ENCODE measurements around the gene OPRL1. TPM values are rescaled to one million over a fixed set of nuclear protein-coding genes. Genes with fewer than 3 reads are reported as not detected.

OPRL1 gene
- total RNA-seq, 1 experiment from 2014 or later, result 5.0 TPM

DNA sequence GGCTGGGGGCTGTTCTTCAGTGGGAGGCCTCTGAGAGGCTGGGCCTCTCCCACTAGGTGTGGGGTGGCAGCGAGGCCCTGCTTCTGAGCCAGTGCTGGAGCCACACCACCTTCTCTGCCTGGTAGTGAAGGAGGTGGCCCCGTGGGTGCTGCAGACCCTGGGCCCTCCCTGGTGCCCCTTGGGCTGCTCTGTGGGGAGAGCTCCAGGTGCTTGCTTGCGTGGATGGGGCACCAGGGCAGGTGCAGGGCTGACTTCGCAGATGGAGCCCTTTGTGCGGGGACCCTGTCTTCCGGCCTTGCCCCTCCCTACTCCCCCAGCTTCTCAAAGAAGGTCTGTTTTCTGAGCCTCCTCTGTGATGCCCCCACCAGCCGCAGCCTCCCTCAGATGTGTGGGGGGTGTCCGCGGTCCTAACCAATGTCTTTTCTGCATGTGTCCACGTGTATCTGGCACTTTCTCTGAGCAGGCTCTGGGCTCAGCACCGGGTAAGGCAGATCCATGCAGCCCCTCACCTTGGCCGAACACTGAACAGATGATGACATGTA lies 67.1 kb downstream of the OPRL1 start:
- no peak for DNase-seq (ENCODE audit: low spot score)
- in situ Hi-C loops (cut with HindIII; ENCODE audit: low sequenced_read_pairs), result no loop called here

DNA sequence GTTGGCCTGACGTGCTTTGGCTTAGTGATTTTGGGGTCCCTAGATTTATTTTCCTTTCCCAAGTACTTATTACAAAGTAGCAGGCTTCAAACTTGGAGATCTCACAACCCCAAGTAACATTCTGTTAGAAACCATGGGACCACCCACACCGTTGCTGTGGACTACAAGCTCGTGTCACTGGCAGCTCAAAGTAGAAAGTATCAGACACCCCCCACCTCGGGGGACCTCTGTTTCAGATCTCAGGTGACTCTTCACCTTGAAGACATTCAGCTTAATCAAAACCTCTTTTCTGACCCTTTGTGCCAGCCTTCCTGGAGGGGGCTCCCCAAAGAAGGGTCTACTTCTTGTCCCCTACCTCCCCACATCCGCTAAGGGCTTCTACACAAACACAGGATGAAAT lies 68.7 kb downstream of the OPRL1 start:
- no peak for DNase-seq (ENCODE audit: low spot score)
- in situ Hi-C loops (cut with HindIII; ENCODE audit: low sequenced_read_pairs), result no loop called here

DNA sequence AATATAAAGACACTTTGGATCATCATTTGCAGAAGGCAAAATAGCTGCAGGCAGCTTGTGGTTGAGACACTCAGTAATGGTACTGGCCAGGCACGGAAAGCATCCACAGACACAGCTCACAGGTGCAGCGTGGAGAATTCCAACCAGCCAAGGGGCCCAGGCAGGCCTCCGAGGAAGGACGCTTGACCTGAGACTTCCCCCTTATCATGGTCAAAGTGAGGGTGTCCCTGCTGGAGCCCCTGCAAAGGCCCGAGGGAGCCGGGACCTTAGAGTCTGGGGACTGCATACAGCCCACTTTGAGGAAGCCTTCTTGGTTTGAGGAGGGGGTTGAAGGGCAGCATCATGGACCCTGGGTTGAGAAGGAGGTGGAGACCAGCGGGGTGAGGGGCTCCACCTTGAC lies 69.3 kb downstream of the OPRL1 start:
- DNase-seq (ENCODE audit: low spot score), result no peak
- in situ Hi-C loops (cut with HindIII; ENCODE audit: low sequenced_read_pairs), result no loop called here

DNA sequence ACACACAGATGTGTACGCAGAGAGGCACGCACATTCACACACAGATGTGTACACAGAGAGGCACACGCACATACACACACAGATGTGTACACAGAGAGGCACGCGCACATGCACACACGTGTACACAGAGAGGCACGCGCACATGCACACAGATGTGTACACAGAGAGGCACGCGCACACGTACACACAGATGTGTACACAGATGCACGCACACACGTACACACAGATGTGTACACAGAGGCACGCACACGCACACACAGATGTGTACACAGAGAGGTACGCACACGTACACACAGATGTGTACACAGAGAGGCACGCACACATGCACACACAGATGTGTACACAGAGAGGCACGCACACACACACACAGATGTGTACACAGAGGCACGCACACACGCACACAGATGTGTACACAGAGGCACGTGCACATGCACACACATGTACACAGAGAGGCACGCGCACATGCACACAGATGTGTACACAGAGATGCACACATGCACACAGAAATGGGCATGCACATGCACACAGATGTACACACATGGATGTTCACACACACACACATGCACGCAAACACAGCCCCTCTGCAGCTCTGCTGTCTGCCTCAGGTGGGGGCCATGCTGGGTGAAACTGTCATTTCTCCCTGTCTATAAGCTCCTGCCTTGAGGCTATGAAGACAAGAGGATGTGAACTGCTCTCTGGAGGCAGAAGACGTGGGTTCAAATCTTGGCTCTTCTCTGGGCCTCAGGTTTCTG lies 70.1 kb downstream of the OPRL1 start:
- no peak for DNase-seq (ENCODE audit: low spot score)
- in situ Hi-C loops (cut with HindIII; ENCODE audit: low sequenced_read_pairs), result no loop called here

Other genes with a start within 250 kb of the OPRL1 start
- 39.7 and 42.5 TPM in 2 replicates for gene ZBTB46, start 248.8 kb upstream of the OPRL1 start, total RNA-seq (2014; rRNA removed; shearing (Covaris generic))
- 0.74 TPM in 1 of 2 replicates, not detected in the other for gene ABHD16B, start 218.6 kb upstream of the OPRL1 start, total RNA-seq (2014; rRNA removed; shearing (Covaris generic))
- 129 and 141 TPM in 2 replicates for gene TPD52L2, start 214.8 kb upstream of the OPRL1 start, total RNA-seq (2014; rRNA removed; shearing (Covaris generic))
- 38.6 and 43.6 TPM in 2 replicates for gene DNAJC5, start 185.0 kb upstream of the OPRL1 start, total RNA-seq (2014; rRNA removed; shearing (Covaris generic))
- 19.9 and 20.1 TPM in 2 replicates for gene UCKL1, start 123.7 kb upstream of the OPRL1 start, total RNA-seq (2014; rRNA removed; shearing (Covaris generic))
- 5.5 and 5.9 TPM in 2 replicates for gene ZNF512B, start 110.2 kb upstream of the OPRL1 start, total RNA-seq (2014; rRNA removed; shearing (Covaris generic))
- gene SAMD10, start 100.4 kb upstream of the OPRL1 start, total RNA-seq (2014; rRNA removed; shearing (Covaris generic)), result 1.4 TPM in 1 of 2 replicates, not detected in the other
- gene PRPF6, start 99.0 kb upstream of the OPRL1 start, total RNA-seq (2014; rRNA removed; shearing (Covaris generic)), result 91.4 and 111 TPM in 2 replicates
- gene C20orf204, start 43.9 kb upstream of the OPRL1 start, total RNA-seq (2014; rRNA removed; shearing (Covaris generic)), result 0.81 and 1.8 TPM in 2 replicates
- 1.2 TPM in 1 of 2 replicates, not detected in the other for gene SOX18, start 30.4 kb upstream of the OPRL1 start, total RNA-seq (2014; rRNA removed; shearing (Covaris generic))
- gene TCEA2, start 16.9 kb upstream of the OPRL1 start, total RNA-seq (2014; rRNA removed; shearing (Covaris generic)), result 29.2 and 44.0 TPM in 2 replicates
- gene RGS19, start 564 bp upstream of the OPRL1 start, total RNA-seq (2014; rRNA removed; shearing (Covaris generic)), result 32.9 and 33.4 TPM in 2 replicates
- not detected in 2 replicates for gene LKAAEAR1, start 4.3 kb downstream of the OPRL1 start, total RNA-seq (2014; rRNA removed; shearing (Covaris generic))
- not detected in 2 replicates for gene NPBWR2, start 27.5 kb downstream of the OPRL1 start, total RNA-seq (2014; rRNA removed; shearing (Covaris generic))
- 0.12 and 0.20 TPM in 2 replicates for gene MYT1, start 84.4 kb downstream of the OPRL1 start, total RNA-seq (2014; rRNA removed; shearing (Covaris generic))
- 64.1 and 68.2 TPM in 2 replicates for gene PCMTD2, start 175.7 kb downstream of the OPRL1 start, total RNA-seq (2014; rRNA removed; shearing (Covaris generic))

Data from G401 (cell line).